ENCODE measurements around the gene SYT3. TPM values are rescaled to one million over a fixed set of nuclear protein-coding genes. Genes with fewer than 3 reads are reported as not detected.

The SYT3 gene
- total and polyA plus RNA-seq, 2 experiments from 2014 or later, result 10.0 to 25.5 TPM

GRCh38 chr19:50652722-50653121 is 13.0 kb upstream of the SYT3 start:
- Histone ChIP-seq H3K4me1 (ENCODE audit: insufficient read depth) (peaks cover 27% of the 10 kb centered on the region), H3K27ac (ENCODE audit: low read depth) (no peak overlapping the region), H2AFZ (no peak overlapping the region), H3K36me3 (ENCODE audit: insufficient read depth) (no peaks in the 10 kb centered on the region), H3K4me2 (no peak overlapping the region), H3K4me3 (no peak overlapping the region), H4K20me1 (replicated peaks; ENCODE audit: insufficient read depth) (no peaks in the 10 kb centered on the region), H3K79me2 (replicated peaks; ENCODE audit: insufficient read depth) (no peaks in the 10 kb centered on the region), H3K9me2 (ENCODE audit: insufficient read depth) (no peaks in the 10 kb centered on the region), H3F3A (replicated peaks; ENCODE audit: low read depth) (no peaks in the 10 kb centered on the region), H3K27me3 (ENCODE audit: insufficient read depth) (no peaks in the 10 kb centered on the region)
- peaks cover 9% of the 10 kb centered on the region for H3K27me3 Mint-ChIP-seq (ENCODE audit: insufficient read depth, low read depth, poor library complexity)
- no peak overlapping the region for H3K4me3 Mint-ChIP-seq
- H3K36me3 Mint-ChIP-seq (ENCODE audit: low read depth), result peaks cover 58% of the 10 kb centered on the region
- TF ChIP-seq STAT1 (IDR thresholded peaks at IDR 0.05; ENCODE audit: unreplicated experiment) (no peak), EZH2 (IDR thresholded peaks at IDR 0.05; ENCODE audit: low read depth, unreplicated experiment) (no peak), CTCF (conservative IDR thresholded peaks at IDR 0.05; ENCODE audit: low read depth in 2 of 2) (no peak), ETS1 (IDR thresholded peaks at IDR 0.05) (no peak), ZNF462 (CRISPR knock-in tag; IDR thresholded peaks at IDR 0.05) (no peak), POLR2AphosphoS5 (IDR thresholded peaks at IDR 0.05; ENCODE audit: low read depth) (no peak), NANOG (IDR thresholded peaks at IDR 0.05; ENCODE audit: borderline replicate concordance) (no peak), REST (IDR thresholded peaks at IDR 0.05; ENCODE audit: unreplicated experiment) (no peak), ZNF331 (CRISPR knock-in tag; IDR thresholded peaks at IDR 0.05; ENCODE audit: low read depth) (no peak), ZNF114 (CRISPR knock-in tag; IDR thresholded peaks at IDR 0.05) (no peak), CREB1 (CRISPR knock-in tag; IDR thresholded peaks at IDR 0.05; ENCODE audit: low read depth) (no peak), JUNB (IDR thresholded peaks at IDR 0.05; ENCODE audit: unreplicated experiment) (no peak), EZH2phosphoT487 (IDR thresholded peaks at IDR 0.05; ENCODE audit: unreplicated experiment) (no peak)
- H3K4me1 Mint-ChIP-seq, result no peaks in the 10 kb centered on the region; the same call in 2 of the 3 replicates
- ATAC-seq, result no peak
- peaks cover 57% of the 10 kb centered on the region for H3K9me3 Mint-ChIP-seq
- no peak overlapping the region for H3K27ac Mint-ChIP-seq
- DNase-seq (ENCODE audit: low spot score), result no peak

All from GM23338 (cell line).